ENCODE results near the gene FAM20A. TPM values are rescaled to one million over a fixed set of nuclear protein-coding genes. Genes with fewer than 3 reads are reported as not detected.

FAM20A gene
- total RNA-seq, 2 donors from 2014 or later = 0.42 TPM; not detected in 1

DNA sequence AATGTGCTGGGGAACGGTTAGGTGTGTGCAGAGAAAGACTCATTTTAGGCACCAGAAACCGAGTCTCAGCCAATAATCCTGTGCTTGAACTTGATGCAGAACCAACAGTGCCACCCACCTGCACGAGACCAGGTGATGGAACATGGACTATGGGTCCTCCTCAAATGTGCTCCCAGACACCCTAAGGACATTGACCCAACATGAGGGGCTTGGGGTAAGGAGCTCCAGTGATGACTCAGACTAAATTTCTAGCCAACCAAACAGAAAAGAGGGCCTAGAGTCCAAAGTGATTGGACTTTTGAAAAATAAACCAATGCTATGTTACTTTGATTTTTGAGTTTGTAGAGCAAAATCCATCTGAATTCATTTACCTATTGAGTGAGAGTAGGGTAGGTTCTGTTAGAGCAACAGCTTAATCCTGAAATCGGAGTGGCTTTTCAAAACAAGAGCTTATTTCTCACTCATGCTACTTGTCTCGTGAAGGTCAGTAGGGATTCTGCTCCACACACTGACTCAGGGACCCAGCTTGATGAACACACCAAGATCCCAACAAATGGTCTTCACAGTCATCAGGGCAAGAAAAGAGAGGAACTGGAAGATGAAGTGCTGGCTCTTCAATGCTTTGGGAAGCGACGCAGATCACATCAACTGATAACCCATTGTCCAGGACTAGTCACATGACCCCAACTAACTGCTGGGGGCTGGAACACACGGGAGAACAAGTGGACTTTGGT is 21.8 kb downstream of the FAM20A start:
- DNase-seq = no peak
- H3K36me3 Mint-ChIP-seq (ENCODE audit: low read depth) = peaks cover 2% of the 10 kb centered on the region
- no peaks in the 10 kb centered on the region for H3K9me3 ChIP-seq (ENCODE audit: control insufficient read depth, low read length, poor library complexity, severe bottlenecking)
- H3K4me3 Mint-ChIP-seq = no peak overlapping the region
- H3K4me1 Mint-ChIP-seq = peaks cover 2% of the 10 kb centered on the region
- no peak overlapping the region for H3K27ac Mint-ChIP-seq
- ATAC-seq = no peak
- peaks cover 30% of the 10 kb centered on the region for H3K27me3 Mint-ChIP-seq

DNA sequence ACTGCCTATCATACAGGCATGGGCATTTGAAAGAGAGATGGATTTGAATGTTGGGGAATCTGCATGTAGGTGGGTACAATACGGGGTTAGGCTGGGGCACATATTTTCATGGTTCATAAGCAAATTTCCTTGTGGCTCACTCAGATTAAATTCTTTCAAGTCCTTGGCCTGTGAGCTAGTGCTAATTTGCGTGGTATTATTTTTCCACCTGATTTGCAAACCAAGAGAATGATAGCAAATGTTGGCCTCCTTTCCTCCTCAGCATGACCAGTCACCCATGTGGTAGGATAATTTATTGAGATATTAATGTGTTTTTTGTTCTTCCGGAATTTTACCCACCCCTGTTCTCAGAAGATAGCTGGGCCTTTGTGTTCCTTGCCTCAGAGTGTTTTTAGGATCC is 22.9 kb downstream of the FAM20A start:
- H3K9me3 ChIP-seq (ENCODE audit: control insufficient read depth, low read length, poor library complexity, severe bottlenecking) = no peaks in the 10 kb centered on the region
- no peak overlapping the region for H3K4me3 Mint-ChIP-seq
- peaks cover 2% of the 10 kb centered on the region for H3K4me1 Mint-ChIP-seq

DNA sequence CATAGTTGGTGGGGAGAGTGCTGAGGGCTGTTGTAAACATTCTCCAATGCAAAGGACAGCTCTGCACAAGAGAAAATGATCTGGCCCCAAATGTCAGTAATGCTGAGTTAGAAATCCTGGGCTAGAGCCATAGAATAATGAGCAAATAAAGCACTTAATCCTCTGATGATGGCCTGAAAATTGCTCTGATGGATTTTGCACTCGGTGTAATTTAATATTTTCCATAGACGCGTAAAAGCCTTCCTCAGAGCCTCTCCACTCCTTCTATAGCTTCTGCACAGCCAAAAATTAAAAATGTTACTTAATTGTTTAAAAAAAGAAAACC is 23.7 kb downstream of the FAM20A start:
- ATAC-seq (no peak), DNase-seq (no peak)
- no peaks in the 10 kb centered on the region for H3K9me3 ChIP-seq (ENCODE audit: control insufficient read depth, low read length, poor library complexity, severe bottlenecking)
- H3K27me3 Mint-ChIP-seq = peaks cover 20% of the 10 kb centered on the region
- H3K27ac Mint-ChIP-seq = no peak overlapping the region
- H3K36me3 Mint-ChIP-seq (ENCODE audit: low read depth) = peaks cover 2% of the 10 kb centered on the region
- H3K4me3 Mint-ChIP-seq = no peak overlapping the region
- H3K4me1 Mint-ChIP-seq = peaks cover 2% of the 10 kb centered on the region

More for the DNA sequence above, 22.9 kb downstream of the FAM20A start:
- no peak for DNase-seq
- Mint-ChIP-seq H3K27ac (no peak overlapping the region), H3K36me3 (ENCODE audit: low read depth) (peaks cover 2% of the 10 kb centered on the region), H3K27me3 (peaks cover 22% of the 10 kb centered on the region)
- no peak for ATAC-seq

DNA sequence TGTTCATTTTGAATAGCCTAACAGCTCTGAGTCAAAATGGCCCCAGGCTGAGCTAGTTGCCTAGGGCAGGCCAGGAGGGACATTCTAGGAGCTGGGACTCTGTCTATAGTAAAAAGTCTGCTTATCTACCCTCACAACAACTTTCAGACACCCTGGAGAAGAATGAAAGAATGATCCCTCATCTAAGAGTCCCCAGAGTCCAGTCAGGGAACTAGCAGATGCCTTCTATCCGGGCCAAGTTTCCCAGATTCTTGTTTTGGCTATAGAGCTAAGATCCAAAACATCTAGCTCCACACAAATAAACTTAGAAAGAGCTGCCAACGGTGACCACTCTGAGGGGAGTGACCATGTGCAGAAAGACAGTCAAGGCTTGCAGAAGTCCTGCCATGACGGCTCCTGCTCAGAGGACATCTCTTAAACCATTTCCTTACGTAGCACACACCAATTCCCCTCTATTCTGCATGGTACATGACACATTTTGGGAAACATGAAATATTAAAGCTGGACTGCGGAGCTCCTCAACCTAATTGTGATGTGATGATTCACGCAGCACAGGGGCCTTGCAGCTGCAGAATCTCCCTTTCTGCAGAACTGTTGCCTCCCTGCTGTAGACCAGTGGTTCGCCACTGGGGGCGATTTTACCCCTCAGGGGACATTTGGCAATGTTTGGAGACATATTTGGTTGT is 24.2 kb downstream of the FAM20A start:
- no peak for DNase-seq
- Mint-ChIP-seq H3K36me3 (ENCODE audit: low read depth) (peaks cover 2% of the 10 kb centered on the region), H3K4me1 (peaks cover 2% of the 10 kb centered on the region), H3K27me3 (peaks cover 16% of the 10 kb centered on the region), H3K4me3 (no peak overlapping the region), H3K27ac (no peak overlapping the region)
- ATAC-seq = no peak
- H3K9me3 ChIP-seq (ENCODE audit: control insufficient read depth, low read length, poor library complexity, severe bottlenecking) = no peaks in the 10 kb centered on the region

DNA sequence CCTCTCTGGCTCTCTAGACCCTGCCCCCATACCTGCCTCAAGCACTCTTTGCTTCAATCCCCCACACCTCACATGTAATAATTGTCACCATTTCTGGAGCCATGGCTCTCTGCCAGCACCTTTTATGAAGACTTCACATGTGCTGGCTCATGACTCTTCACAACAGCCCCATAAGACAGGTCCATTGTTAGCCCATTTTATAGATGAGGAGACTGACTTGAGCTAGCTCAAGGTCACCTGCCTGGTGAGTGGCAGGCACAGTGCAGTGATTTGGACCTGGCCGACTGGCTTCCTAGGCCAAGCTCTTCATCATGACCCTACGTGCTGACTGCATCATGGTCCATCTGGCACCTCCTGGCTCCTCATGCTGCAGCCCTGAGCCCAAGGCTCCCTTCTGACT is 25.0 kb downstream of the FAM20A start:
- Mint-ChIP-seq H3K36me3 (ENCODE audit: low read depth) (peaks cover 2% of the 10 kb centered on the region), H3K4me3 (no peak overlapping the region), H3K27ac (no peak overlapping the region), H3K4me1 (peaks cover 2% of the 10 kb centered on the region), H3K27me3 (peaks cover 12% of the 10 kb centered on the region)
- ATAC-seq (no peak), DNase-seq (no peak)
- no peaks in the 10 kb centered on the region for H3K9me3 ChIP-seq (ENCODE audit: control insufficient read depth, low read length, poor library complexity, severe bottlenecking)

DNA sequence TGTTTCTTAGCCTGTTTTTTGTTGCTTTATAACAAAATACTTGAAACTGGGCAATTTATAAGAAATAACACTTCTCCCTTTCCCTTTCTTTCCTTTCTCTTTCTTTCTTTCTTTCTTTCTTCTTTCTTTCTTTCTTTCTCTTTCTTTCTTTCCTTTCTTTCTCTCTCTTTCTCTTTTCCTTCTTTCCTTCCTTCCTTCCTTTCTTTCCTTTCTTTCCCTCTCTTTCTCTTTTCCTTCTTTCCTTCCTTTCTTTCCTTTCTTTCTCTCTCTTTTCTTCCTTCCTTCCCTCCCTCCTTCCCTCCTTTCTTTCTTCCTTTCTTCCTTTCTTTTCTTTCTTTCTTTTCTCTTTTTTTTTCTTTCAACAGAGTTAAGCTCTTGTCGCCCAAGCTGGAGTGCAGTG is 27.8 kb downstream of the FAM20A start:
- ATAC-seq (no peak), DNase-seq (no peak)
- no peaks in the 10 kb centered on the region for H3K9me3 ChIP-seq (ENCODE audit: control insufficient read depth, low read length, poor library complexity, severe bottlenecking)
- Mint-ChIP-seq H3K27me3 (peaks cover 5% of the 10 kb centered on the region), H3K36me3 (ENCODE audit: low read depth) (peaks cover 2% of the 10 kb centered on the region), H3K4me1 (peaks cover 4% of the 10 kb centered on the region), H3K4me3 (no peak overlapping the region), H3K27ac (peak overlapping the region; percentile 78)

DNA sequence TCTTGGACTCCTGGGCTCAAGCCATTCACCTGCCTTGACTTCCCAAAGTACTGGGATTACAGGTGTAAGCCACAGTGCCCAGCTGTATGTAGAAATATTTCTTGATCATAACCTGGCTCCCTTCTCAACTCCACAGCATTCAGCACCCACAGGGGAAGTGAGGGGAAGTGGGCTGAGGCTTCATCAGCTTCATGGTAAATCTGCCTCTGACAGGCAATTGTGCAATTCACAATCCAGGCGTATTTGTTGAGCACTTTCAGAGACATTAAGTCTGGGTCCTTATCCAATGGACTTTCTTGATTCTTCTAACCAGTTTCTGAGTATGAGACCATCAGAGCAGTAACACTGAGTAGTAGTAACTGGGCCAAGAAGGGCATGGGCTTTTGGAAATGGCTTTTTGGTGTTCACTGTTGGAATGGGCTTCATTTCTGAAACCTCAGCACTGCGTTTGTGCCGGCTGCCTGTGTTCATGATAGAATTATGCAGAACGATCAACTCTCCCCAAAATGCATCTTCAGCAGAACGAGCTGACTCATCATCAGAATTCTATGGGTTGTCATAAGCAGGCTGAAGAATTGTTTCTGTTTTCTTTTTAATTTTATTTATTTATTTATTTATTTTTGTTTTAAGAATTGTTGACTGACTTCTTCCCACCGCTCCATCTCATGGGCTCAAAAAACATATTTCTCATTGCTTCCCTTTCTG is 28.9 kb downstream of the FAM20A start:
- DNase-seq = no peak
- Mint-ChIP-seq H3K27ac (no peak overlapping the region), H3K27me3 (peaks cover 3% of the 10 kb centered on the region), H3K36me3 (ENCODE audit: low read depth) (peaks cover 2% of the 10 kb centered on the region), H3K4me3 (no peak overlapping the region), H3K4me1 (peaks cover 4% of the 10 kb centered on the region)
- ATAC-seq = no peak
- H3K9me3 ChIP-seq (ENCODE audit: control insufficient read depth, low read length, poor library complexity, severe bottlenecking) = no peaks in the 10 kb centered on the region

DNA sequence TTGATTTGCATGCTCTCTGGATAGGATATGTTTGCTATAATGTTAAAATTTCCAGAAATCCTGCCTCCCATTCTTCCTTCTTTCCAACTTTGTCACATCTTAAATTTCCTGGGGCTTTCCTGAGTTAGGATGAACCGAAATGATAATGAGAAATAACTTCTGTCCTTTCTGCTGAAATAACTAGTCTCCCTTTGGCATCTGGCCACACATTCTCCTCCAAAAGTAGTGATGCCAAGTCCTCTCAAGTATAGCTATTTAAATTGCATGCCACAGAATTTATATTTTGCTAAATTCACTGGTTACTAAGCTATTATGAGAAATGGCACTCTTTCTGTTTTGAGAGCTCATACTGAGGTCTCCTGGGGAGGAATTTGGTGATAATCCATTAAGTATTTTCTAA is 30.6 kb downstream of the FAM20A start:
- H3K4me1 Mint-ChIP-seq = peaks cover 2% of the 10 kb centered on the region
- ATAC-seq = no peak
- no peaks in the 10 kb centered on the region for H3K9me3 ChIP-seq (ENCODE audit: control insufficient read depth, low read length, poor library complexity, severe bottlenecking)
- H3K27me3 Mint-ChIP-seq = peaks cover 6% of the 10 kb centered on the region
- H3K36me3 Mint-ChIP-seq (ENCODE audit: low read depth) = peaks cover 2% of the 10 kb centered on the region
- no peak for DNase-seq
- no peak overlapping the region for H3K27ac Mint-ChIP-seq
- no peak overlapping the region for H3K4me3 Mint-ChIP-seq

DNA sequence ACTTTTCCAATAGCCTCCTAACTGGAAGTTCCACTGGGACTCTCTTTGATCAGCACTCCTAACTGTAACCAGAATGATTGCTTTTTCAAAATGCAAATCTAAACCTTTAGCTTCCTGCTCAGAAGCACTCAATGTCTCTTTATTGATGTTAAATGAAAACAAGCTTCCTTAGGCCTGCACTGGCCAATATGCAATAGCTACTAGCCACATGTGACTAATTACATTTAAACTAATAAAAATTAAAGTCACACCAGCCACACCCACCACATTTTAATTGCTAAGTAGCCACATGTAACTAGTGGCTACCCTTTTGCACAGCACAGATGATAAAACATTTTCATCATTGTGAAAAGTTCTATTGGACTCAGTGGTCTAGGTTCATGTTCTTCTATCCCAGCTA is 31.8 kb downstream of the FAM20A start:
- Mint-ChIP-seq H3K4me1 (peaks cover 2% of the 10 kb centered on the region), H3K36me3 (ENCODE audit: low read depth) (peaks cover 2% of the 10 kb centered on the region), H3K4me3 (no peak overlapping the region), H3K27me3 (peaks cover 13% of the 10 kb centered on the region), H3K27ac (no peak overlapping the region)
- ATAC-seq = no peak
- no peaks in the 10 kb centered on the region for H3K9me3 ChIP-seq (ENCODE audit: control insufficient read depth, low read length, poor library complexity, severe bottlenecking)
- no peak for DNase-seq

DNA sequence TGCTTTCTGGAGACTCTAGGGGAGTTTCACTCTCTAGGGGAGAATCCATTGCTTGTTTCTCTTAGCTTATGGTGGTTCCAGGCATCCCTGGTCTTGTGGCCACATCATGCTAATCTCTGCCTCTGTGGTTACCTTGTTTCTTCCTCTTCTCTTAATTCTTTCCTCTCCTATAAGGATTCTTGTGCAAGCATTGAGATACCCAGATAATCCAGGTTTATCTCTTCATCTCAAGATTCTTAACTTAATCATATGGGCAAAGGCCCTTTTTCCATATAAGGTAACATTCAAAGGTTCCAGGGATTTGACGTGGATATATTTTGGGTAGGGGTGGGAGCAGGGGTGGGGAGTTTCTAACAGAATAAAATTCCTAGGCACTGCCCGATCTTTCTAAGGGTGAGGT is 32.6 kb downstream of the FAM20A start:
- Mint-ChIP-seq H3K36me3 (ENCODE audit: low read depth) (peaks cover 2% of the 10 kb centered on the region), H3K27me3 (peaks cover 13% of the 10 kb centered on the region), H3K4me3 (no peak overlapping the region), H3K4me1 (peaks cover 2% of the 10 kb centered on the region), H3K27ac (no peak overlapping the region)
- ATAC-seq (no peak), DNase-seq (no peak)
- no peaks in the 10 kb centered on the region for H3K9me3 ChIP-seq (ENCODE audit: control insufficient read depth, low read length, poor library complexity, severe bottlenecking)

DNA sequence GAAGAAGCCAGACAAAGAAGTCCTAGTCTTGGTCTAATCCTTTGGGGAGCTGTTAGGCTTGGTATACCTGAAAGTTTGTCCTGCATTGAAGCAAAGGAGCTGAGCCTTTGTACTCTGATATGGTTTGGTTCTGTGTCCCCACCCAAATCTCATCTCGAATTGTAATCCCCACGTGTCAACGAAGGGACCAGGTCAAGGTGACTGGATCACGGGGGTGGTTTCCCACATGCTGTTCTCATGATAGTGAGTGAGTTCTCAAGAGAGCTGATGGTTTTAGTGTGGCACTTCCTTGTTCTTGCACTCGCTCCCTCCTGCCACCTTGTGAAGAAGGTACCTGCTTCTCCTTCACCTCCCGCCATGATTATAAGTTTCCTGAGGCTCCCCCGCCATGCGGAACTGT is 33.6 kb downstream of the FAM20A start:
- peaks cover 2% of the 10 kb centered on the region for H3K36me3 Mint-ChIP-seq (ENCODE audit: low read depth)

DNA sequence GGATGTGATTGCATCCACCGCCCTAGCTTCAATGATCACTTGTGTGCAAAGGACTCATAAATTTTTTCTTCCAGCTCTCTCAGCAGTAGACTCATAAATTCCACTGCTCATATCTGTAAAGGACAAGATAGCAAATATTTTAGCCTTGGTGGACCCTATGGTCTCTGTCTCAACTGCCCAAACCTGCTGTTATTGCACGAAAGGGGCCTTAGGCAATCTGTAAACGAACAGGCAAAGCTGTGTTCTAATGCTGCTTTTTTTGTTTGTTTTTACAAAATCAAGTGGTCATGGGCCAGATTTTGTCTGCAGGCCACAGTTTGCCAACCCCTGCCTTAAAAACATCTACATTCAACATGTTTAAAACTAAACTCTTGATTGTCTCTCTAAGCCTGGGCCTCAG is 34.1 kb downstream of the FAM20A start:
- Mint-ChIP-seq H3K27me3 (peaks cover 13% of the 10 kb centered on the region), H3K4me3 (no peak overlapping the region), H3K4me1 (peaks cover 2% of the 10 kb centered on the region), H3K36me3 (ENCODE audit: low read depth) (peaks cover 2% of the 10 kb centered on the region), H3K27ac (no peak overlapping the region)
- ATAC-seq = no peak
- no peak for DNase-seq
- H3K9me3 ChIP-seq (ENCODE audit: control insufficient read depth, low read length, poor library complexity, severe bottlenecking) = no peaks in the 10 kb centered on the region

More for the DNA sequence above, 33.6 kb downstream of the FAM20A start:
- no peaks in the 10 kb centered on the region for H3K9me3 ChIP-seq (ENCODE audit: control insufficient read depth, low read length, poor library complexity, severe bottlenecking)
- DNase-seq (no peak), ATAC-seq (no peak)
- H3K27me3 Mint-ChIP-seq = peaks cover 13% of the 10 kb centered on the region
- no peak overlapping the region for H3K27ac Mint-ChIP-seq
- no peak overlapping the region for H3K4me3 Mint-ChIP-seq
- peaks cover 2% of the 10 kb centered on the region for H3K4me1 Mint-ChIP-seq

DNA sequence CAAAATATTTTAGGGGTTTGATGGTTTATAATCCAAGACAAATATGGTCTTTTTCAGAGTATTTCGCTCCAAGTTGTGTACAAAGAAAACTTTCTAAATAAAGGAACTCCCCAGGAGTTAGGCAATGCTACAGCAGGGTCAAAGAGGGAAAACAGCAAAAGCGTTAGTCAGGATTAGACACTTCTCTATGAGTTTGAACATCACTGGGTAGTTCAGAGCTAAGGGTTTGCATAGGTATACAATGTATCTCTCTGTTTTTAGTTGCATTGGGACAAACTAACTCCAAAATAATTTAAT is 34.8 kb downstream of the FAM20A start:
- no peak overlapping the region for H3K27ac Mint-ChIP-seq
- DNase-seq (no peak), ATAC-seq (no peak)
- H3K4me3 Mint-ChIP-seq = no peak overlapping the region
- H3K27me3 Mint-ChIP-seq = peaks cover 13% of the 10 kb centered on the region
- H3K9me3 ChIP-seq (ENCODE audit: control insufficient read depth, low read length, poor library complexity, severe bottlenecking) = no peaks in the 10 kb centered on the region
- peaks cover 2% of the 10 kb centered on the region for H3K36me3 Mint-ChIP-seq (ENCODE audit: low read depth)
- H3K4me1 Mint-ChIP-seq = peaks cover 2% of the 10 kb centered on the region

Data from T-helper 17 cell (primary cell).